ENCODE measurements around the gene NDUFB2.
A peak's percentile ranks its signal among the peaks of the same experiment; 100 is the strongest.
"Not testable (repeated sequence)": the region's sequence is repeated elsewhere in the genome, so short reads cannot be mapped to it uniquely, and the experiment has no call there.

The NDUFB2 gene

GRCh38 chr7:140662938-140663337 lies 33.6 kb upstream of the NDUFB2 start:
- H3K4me1 Mint-ChIP-seq; H3K4me3 Mint-ChIP-seq; H3K27me3 Mint-ChIP-seq; H3K27ac Mint-ChIP-seq; H3K9me3 Mint-ChIP-seq; ATAC-seq (replicated peaks); DNase-seq; H3K36me3 Mint-ChIP-seq: not testable (repeated sequence)

DNA sequence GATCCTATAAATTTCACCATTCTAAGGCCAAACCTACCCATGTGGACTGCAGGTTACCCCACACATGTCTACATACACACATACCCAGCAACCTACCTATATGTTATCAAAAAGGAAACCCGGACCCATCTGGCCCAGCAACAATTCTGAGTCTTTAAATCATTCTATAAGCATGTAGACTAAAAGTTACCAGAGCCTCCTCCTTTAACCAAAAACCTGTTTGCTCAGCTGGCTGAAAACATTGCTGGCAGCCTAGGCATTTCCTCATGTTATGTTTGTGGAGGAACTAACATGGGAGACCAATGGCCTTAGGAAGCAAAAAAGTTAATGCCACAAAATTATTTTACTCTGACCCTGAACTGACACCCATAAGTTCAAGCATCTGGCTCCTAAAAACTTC lies 29.0 kb upstream of the NDUFB2 start:
- Mint-ChIP-seq H3K27me3 (peaks cover 0 to 4% of the 10 kb centered on the region in 2 donors), H3K4me3 (no peak overlapping the region), H3K9me3 (no peaks in the 10 kb centered on the region), H3K4me1 (peaks cover 4 to 10% of the 10 kb centered on the region in 2 donors), H3K27ac (no peak overlapping the region), H3K36me3 (no peaks in the 10 kb centered on the region)
- ATAC-seq (replicated peaks), result no peak
- DNase-seq, result no peak

- no peak for ATAC-seq (replicated peaks)
- no peaks in the 10 kb centered on the region for H3K9me3 Mint-ChIP-seq
- no peaks in the 10 kb centered on the region for H3K36me3 Mint-ChIP-seq
- peaks cover 0 to 4% of the 10 kb centered on the region in 2 donors for H3K27me3 Mint-ChIP-seq
- no peak overlapping the region for H3K27ac Mint-ChIP-seq
- no peak overlapping the region for H3K4me3 Mint-ChIP-seq
- H3K4me1 Mint-ChIP-seq, result peaks cover 6 to 15% of the 10 kb centered on the region in 2 donors
- DNase-seq, result no peak
These were observed 27.9 kb upstream of the NDUFB2 start for GRCh38 chr7:140668641-140669040.

DNA sequence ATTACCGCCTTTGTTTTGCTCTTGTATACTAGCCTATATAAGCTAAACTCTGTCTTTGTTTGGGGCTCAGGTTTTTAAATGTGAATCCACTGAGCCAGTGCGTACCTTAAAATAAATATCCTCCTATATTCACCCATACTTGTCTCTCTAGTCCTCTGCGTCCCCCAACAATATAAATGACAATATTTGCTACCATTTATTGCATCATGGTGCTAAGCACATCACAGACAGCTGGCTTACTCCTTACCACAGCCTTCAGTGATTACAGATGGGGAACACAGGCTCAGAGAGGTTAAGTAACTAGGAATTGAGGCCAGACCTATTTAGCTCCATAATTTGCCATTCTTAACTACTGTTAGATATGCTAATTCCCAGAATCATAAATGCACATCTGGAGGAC lies 27.2 kb upstream of the NDUFB2 start:
- ATAC-seq (replicated peaks) (no peak), DNase-seq (no peak)
- Mint-ChIP-seq H3K27ac (no peak overlapping the region), H3K9me3 (no peaks in the 10 kb centered on the region), H3K4me1 (peaks cover 10 to 22% of the 10 kb centered on the region in 2 donors), H3K36me3 (no peaks in the 10 kb centered on the region), H3K27me3 (peaks cover 0 to 4% of the 10 kb centered on the region in 2 donors), H3K4me3 (no peak overlapping the region)

DNA sequence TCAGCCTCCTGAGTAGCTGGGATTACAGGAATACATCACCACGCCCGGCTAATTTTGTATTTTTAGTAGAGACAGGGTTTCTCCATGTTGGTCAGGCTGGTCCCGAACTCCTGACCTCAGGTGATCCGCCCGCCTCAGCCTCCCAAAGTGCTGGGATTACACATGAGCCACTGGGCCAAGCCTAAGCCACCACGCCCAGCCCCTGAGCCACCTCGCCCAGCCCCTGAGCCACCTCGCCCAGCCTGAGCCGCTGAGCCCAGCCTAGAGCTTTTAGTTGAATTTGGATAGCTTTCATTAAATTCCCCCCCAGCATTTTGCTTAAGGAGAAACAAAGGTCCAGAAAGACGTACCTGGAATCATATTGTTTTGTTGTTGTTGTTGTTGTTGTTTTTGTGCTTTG lies 26.6 kb upstream of the NDUFB2 start:
- DNase-seq; H3K4me3 Mint-ChIP-seq; ATAC-seq (replicated peaks); H3K27ac Mint-ChIP-seq; H3K36me3 Mint-ChIP-seq; H3K27me3 Mint-ChIP-seq; H3K9me3 Mint-ChIP-seq: not testable (repeated sequence)
- peaks cover 15 to 27% of the 10 kb centered on the region in 2 donors for H3K4me1 Mint-ChIP-seq

DNA sequence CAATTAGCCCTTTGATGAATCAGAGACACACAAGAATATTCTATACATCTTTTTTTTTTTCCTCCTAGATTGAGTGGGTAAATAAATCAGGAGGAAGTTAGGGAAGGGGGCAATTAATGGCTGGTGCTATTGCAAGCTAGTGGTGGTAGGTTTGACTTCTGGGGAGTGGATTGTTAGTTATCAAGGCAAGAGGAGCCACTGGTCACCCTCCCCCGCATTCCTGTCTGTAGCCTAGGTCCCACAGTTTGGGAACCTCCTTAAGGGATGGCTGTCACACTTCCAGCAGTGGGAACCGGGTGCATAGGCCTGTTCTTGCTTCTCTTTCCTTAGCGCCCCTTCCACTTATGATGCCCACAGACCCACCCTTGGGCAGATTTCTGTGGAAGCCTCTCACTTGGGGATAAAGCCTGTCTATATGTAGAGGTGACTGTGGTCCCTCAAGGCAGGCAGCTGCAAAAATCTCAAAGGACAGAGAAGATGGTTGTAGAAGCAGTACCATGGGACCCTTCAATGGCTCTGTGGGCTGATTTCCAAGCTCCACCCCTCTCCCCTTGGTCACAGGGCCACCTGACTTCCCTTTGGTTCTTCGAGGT lies 26.1 kb upstream of the NDUFB2 start:
- no peak overlapping the region for H3K27ac Mint-ChIP-seq
- DNase-seq (no peak), ATAC-seq (replicated peaks) (no peak)
- H3K27me3 Mint-ChIP-seq, result peaks cover 0 to 2% of the 10 kb centered on the region in 2 donors
- no peak overlapping the region for H3K4me3 Mint-ChIP-seq
- peaks cover 20 to 33% of the 10 kb centered on the region in 2 donors for H3K4me1 Mint-ChIP-seq
- no peaks in the 10 kb centered on the region for H3K9me3 Mint-ChIP-seq
- no peaks in the 10 kb centered on the region for H3K36me3 Mint-ChIP-seq

DNA sequence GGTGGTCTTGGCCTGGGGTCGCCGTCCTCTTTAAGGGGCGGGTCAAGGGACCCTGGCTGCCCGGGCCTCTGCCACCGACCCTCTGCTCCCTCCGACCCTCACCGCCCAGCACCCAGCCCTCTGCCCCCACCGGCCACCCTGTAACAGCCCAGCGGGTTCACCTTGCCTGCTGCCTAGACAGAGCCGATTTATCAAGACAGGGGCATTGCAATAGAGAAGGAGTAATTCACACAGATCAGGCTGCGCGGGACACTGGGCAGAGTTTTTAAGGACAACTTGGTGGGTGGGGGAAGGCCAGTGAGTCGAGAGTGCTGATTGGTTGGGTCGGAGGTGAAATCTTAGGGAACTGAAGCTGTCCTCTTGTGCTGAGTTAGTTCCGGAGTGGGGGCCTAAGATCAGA lies 24.5 kb upstream of the NDUFB2 start:
- peak overlapping the region; percentile 61 to 94 for H3K4me3 Mint-ChIP-seq
- ATAC-seq (replicated peaks) (no peak), DNase-seq (no peak)
- H3K27me3 Mint-ChIP-seq, result no peaks in the 10 kb centered on the region
- H3K4me1 Mint-ChIP-seq, result peaks cover 31 to 48% of the 10 kb centered on the region in 2 donors
- no peaks in the 10 kb centered on the region for H3K9me3 Mint-ChIP-seq
- H3K27ac Mint-ChIP-seq, result peak overlapping the region; percentile 31
- peaks cover 0 to 5% of the 10 kb centered on the region in 2 donors for H3K36me3 Mint-ChIP-seq

- DNase-seq (peak; percentile 36), ATAC-seq (replicated peaks) (peak; percentile 67)
- no peaks in the 10 kb centered on the region for H3K27me3 Mint-ChIP-seq
- H3K4me1 Mint-ChIP-seq, result peaks cover 31 to 54% of the 10 kb centered on the region in 2 donors
- peak within 1 kb of the TSS; percentile 92 for H3K27ac Mint-ChIP-seq
- peak within 1 kb of the TSS; percentile 88 to 94 for H3K4me3 Mint-ChIP-seq
- H3K36me3 Mint-ChIP-seq, result peaks cover 2 to 6% of the 10 kb centered on the region in 2 donors
- H3K9me3 Mint-ChIP-seq, result no peaks in the 10 kb centered on the region
These were observed 24.0 kb upstream of the NDUFB2 start, which contains the start of gene ADCK2 for GRCh38 chr7:140672382-140673062. Gene ADCK2, plus strand, starts transcription at chr7:140672945. Its CDS starts 386 bp downstream, at chr7:140673331.

GRCh38 chr7:140673063-140673773 lies 23.3 kb upstream of the NDUFB2 start:
- DNase-seq, result peak; percentile 41
- Mint-ChIP-seq H3K4me3 (peak overlapping the region; percentile 88 to 94), H3K27me3 (no peaks in the 10 kb centered on the region), H3K27ac (peak overlapping the region; percentile 92), H3K9me3 (no peaks in the 10 kb centered on the region), H3K36me3 (peaks cover 9 to 13% of the 10 kb centered on the region in 2 donors), H3K4me1 (peaks cover 38 to 61% of the 10 kb centered on the region in 2 donors)
- ATAC-seq (replicated peaks), result peak; percentile 66 to 70

- no peak for ATAC-seq (replicated peaks)
- no peak for DNase-seq
- Mint-ChIP-seq H3K36me3 (peaks cover 13 to 18% of the 10 kb centered on the region in 2 donors), H3K27me3 (no peaks in the 10 kb centered on the region), H3K9me3 (no peaks in the 10 kb centered on the region), H3K4me1 (peaks cover 41 to 65% of the 10 kb centered on the region in 2 donors), H3K27ac (peak overlapping the region; percentile 92), H3K4me3 (peak overlapping the region; percentile 88 to 94)
These were observed 22.7 kb upstream of the NDUFB2 start for GRCh38 chr7:140673774-140674155.

GRCh38 chr7:140674356-140674800 lies 22.1 kb upstream of the NDUFB2 start:
- peak; percentile 28 to 35 for ATAC-seq (replicated peaks)
- Mint-ChIP-seq H3K27ac (peak overlapping the region; percentile 60), H3K27me3 (no peaks in the 10 kb centered on the region), H3K4me1 (peaks cover 41 to 65% of the 10 kb centered on the region in 2 donors), H3K4me3 (peak overlapping the region; percentile 88 to 94), H3K36me3 (peaks cover 18 to 24% of the 10 kb centered on the region in 2 donors), H3K9me3 (no peaks in the 10 kb centered on the region)
- no peak for DNase-seq

DNA sequence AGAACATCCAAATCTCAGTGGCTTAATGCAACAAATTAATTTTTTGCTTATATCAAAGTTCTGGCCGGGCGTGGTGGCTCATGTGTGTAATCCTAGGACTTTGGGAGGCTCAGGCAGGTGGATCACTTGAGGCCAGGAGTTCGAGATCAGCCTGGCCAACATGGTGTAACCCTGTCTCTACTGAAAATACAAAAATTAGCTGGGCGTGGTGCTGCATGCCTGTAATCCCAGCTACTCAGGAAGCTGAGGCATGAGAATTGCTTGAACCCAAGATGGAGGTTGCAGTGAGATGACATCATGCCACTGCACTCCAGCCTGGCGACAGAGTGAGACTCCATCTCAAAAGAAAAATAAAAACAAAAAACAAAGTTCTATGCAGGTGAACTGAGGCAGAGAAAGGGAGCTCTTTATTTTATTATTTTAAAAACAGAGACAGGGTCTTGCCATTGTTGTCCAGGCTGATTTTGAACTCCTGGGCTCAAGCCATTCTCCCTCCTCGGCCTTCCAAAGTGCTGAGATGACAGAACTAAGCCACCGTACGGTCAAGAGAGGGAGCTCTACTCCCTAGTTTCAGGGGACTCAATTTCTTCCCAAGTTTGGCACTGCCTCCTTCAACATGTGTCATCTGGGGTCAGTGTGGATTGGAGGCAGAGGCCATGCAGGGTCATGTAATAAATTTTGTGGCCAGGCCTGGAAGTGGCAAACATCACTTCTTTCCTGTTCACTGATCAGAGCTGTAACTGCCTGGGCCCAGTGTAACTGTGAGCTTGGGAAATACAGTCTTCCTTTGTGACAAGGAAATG lies 21.4 kb upstream of the NDUFB2 start:
- Mint-ChIP-seq H3K9me3 (no peaks in the 10 kb centered on the region), H3K4me1 (peaks cover 41 to 65% of the 10 kb centered on the region in 2 donors), H3K27me3 (no peaks in the 10 kb centered on the region), H3K36me3 (peaks cover 24 to 29% of the 10 kb centered on the region in 2 donors), H3K27ac (peak overlapping the region; percentile 56), H3K4me3 (peak overlapping the region in 1 of 2 donors; percentile 14)
- ATAC-seq (replicated peaks), result no peak
- DNase-seq, result no peak

DNA sequence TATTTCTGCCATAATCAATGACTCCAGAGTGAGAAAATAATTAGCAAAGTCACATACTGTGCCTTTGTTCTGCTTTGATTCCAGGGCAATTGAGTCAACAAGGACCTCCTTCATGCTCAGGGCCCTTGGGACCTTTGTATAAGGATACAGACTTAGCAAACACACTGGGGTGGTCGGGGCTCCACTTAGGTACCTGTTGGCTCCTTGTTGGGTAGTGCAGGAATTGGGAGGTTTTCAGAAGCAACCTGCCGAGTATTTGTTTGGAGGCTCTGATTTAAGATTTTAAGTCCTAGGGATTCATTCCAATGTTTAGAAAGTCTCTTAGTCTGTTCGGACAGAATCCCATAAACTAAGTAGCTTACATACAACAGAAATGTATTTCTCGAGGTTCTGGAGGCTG lies 20.8 kb upstream of the NDUFB2 start:
- H3K4me3 Mint-ChIP-seq, result peak overlapping the region in 1 of 2 donors; percentile 8
- no peaks in the 10 kb centered on the region for H3K9me3 Mint-ChIP-seq
- ATAC-seq (replicated peaks) (no peak), DNase-seq (no peak)
- H3K27ac Mint-ChIP-seq, result peak overlapping the region; percentile 20
- peaks cover 41 to 65% of the 10 kb centered on the region in 2 donors for H3K4me1 Mint-ChIP-seq
- H3K36me3 Mint-ChIP-seq, result peaks cover 30 to 35% of the 10 kb centered on the region in 2 donors
- no peaks in the 10 kb centered on the region for H3K27me3 Mint-ChIP-seq

DNA sequence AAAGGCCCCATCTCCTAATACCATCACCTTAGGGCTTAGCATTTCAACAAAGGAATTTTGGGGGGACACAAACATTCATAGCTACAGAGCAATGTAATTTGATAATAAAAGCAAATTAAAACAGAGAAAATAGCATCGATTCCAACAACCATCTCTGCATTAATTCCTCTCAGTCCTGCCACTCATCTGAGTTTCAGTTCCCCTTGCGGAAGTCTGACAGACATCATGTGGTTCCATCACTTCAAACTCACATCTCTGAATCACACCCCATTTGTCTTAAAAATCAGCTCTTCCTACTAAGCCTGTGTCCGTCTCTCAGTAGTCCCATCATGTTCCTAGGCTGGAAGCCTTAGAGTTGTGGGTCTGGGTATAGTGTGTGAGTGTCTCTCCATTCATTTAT lies 20.2 kb upstream of the NDUFB2 start:
- H3K27me3 Mint-ChIP-seq, result no peaks in the 10 kb centered on the region
- peak; percentile 61 to 69 for ATAC-seq (replicated peaks)
- no peaks in the 10 kb centered on the region for H3K9me3 Mint-ChIP-seq
- H3K27ac Mint-ChIP-seq, result peak overlapping the region; percentile 84
- peaks cover 33 to 39% of the 10 kb centered on the region in 2 donors for H3K36me3 Mint-ChIP-seq
- peak overlapping the region; percentile 19 to 35 for H3K4me3 Mint-ChIP-seq
- DNase-seq, result peak; percentile 39
- H3K4me1 Mint-ChIP-seq, result peaks cover 41 to 65% of the 10 kb centered on the region in 2 donors

Data from stimulated activated naive B cell treated with anti-CD40 and anti-IgM and Interleukin-4, amounts not matched to agents 10 μg/mL and 1 μg/mL and 100 μg/mL, for 72 hours (primary cell).